ENCODE data around the gene CRK.
"Not testable (repeated sequence)": the region's sequence is repeated elsewhere in the genome, so short reads cannot be mapped to it uniquely, and the experiment has no call there.

CRK gene

DNA sequence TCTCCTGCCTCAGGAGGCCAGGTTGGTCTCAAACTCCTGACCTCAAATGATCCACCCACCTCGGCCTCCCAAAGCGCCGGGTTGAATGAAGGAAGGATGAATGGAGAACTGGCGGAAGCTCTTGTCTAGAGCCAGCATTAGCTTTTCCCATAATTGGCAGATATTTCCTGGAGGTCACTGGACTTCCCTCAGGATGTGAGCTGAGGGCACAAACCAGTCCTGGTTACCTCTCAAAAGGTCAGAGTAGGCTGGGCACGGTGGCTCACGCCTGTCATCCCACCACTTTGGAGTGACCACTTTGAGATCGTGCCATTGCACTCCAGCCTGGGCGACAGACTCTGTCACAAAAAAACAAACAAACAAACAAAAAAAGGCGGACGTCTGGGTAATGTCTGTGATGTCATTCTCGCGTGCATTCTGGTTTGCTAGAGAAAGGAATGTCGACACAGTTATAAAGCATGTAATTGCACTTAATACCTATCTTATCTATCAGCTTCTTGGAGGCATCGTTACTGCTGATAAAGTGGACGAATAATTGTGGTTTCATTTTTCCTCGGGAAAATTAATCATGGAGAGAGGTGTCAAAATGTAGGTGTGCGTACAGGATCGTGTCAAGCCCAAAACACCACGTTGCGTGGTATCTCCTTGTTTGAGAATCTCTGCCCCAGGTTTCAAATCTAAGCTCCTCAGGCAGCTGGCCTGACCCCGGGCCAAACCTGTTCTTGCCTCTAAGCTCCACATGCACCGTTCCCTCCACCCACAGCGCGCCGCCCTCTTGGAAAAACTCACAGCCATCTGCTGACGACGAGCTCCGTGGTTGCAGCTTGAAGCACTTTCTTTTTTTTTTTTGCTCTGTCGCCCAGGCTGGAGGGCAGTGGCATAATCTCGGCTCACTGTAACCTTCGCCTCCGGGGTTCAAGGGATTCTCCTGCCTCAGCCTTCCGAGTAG lies 6.4 kb upstream of the CRK start:
- peak; percentile 21 for DNase-seq

GRCh38 chr17:1461198-1461944 lies 5.3 kb upstream of the CRK start:
- no peak for DNase-seq

DNA sequence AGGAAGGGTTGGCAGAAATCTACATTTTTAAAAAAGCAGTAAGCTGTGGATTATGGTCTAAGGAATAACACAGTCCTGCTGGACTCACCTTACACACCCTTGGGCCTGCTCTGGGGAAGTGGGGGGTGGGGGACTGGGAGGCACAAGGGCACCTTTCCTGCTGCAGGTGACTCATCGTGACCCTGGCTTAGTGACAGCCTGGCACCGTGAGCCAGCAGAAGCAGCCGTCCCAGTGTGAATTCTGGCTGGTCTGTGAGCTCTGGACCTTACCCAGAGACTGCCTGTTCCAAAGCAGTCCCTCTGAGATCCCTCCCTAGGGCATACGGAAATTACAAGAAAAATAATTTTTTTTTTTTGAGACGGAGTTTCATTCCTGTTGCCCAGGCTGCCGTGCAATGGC lies 4.2 kb upstream of the CRK start:
- no peak for DNase-seq

- DNase-seq = peak; percentile 15
Observed at GRCh38 chr17:1455291-1455796, 688 bp downstream of the CRK start.

GRCh38 chr17:1454541-1454940 lies 1.5 kb downstream of the CRK start:
- no peak for DNase-seq

GRCh38 chr17:1453694-1454093 lies 2.3 kb downstream of the CRK start:
- not testable (repeated sequence) for DNase-seq

- no peak for DNase-seq
Observed at GRCh38 chr17:1452836-1453235, 3.2 kb downstream of the CRK start.

DNA sequence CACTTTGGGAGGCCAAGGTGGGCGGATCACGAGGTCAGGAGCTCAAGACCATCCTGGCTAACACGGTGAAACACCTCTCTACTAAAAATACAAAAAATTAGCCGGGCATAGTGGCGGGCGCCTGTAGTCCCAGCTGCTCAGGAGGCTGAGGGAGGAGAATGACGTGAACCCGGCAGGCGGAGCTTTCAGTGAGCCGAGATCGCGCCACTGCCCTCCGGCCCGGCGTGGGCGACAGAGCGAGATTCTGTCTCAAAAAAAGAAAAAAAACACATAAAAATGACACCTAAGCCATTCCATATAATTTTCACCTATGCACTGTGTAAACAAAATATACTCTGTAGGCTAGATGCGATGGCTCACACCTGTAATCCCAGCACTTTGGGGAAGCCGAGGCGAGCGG lies 5.8 kb downstream of the CRK start:
- not testable (repeated sequence) for DNase-seq

DNA sequence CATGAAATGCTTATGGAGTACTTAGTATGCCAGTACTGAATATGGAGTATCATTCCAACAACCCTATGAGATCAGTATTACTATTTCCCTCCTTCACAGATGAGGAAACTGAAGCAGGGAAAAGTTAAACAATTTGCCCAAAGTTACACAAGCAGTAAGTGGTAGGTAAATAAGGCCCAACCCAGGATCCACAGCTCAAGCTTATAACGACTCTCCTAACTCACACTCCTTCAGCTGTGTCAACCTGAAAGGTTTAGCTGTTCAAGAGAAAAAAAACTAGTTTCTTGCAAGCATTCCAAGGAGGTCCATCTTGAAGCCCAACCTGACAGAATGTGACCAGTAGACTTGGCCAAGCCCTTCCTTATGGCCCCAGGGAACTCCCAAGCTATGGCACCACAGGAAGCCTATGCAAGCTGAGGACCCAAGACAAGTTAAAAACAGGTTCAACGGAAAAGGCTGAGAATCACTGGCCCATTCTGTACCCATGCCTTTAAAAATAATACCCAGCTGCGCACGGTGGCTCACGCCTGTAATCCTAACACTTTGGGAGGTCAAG lies 6.5 kb downstream of the CRK start:
- DNase-seq = no peak

GRCh38 chr17:1447052-1447451 lies 9.0 kb downstream of the CRK start:
- no peak for DNase-seq

- no peak for DNase-seq
Observed at GRCh38 chr17:1446201-1446600, 9.8 kb downstream of the CRK start.

DNA sequence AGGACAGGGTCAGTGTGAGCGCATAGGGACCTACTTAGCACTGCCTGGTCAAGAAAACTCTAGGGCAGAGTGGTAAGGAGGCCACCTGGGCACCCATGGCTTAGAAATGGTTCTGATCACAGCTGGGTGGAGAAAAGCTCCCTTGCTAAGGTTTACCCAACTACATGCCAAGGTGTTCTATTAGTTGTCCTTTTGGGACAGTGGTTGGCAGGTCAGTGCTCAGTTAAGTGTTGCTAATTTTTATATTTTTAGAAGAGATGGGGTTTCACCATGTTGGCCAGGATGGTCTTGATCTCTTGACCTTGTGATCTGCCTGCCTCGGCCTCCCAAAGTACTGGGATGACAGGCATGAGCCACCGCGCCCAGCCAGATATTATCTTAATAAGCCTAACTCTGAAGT lies 10.3 kb downstream of the CRK start:
- not testable (repeated sequence) for DNase-seq

DNA sequence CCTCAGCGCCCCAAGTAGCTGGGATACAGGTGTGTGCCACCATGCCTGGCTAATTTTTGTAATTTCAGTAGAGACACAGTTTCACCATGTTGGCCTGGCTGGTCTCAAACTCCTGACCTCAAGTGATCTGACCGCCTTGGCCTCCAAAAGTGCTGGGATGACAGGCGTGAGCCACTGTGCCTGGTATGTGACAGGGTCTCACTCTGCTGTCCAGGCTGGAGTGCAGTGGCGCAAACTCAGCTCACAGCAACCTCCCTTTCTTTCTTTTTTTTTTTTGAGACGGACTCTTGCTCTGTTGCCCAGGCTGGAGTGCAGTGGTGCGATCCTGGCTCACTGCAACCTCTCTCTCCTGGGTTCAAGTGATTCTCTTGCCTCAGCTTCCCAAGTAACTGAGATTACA lies 13.3 kb downstream of the CRK start:
- DNase-seq = not testable (repeated sequence)

DNA sequence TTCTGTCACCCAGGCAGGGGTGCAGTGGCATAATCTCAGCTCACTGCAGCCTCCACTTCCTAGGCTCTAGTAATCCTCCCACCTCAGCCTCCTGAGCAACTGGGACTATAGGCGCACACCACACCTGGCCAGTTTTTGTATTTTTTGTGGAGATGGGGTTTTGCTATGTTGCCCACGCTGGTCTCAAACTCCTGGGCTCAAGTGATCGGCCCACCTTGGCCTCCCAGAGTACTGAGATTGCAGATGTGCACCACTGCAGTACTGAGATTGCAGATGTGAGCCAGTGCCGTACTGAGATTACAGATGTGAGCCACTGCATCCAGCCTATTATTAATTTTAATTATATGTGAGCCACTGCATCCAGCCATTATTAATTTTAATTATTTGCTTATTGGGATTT lies 13.8 kb downstream of the CRK start:
- no peak for DNase-seq

GRCh38 chr17:1440921-1441320 lies 15.1 kb downstream of the CRK start:
- no peak for DNase-seq

DNA sequence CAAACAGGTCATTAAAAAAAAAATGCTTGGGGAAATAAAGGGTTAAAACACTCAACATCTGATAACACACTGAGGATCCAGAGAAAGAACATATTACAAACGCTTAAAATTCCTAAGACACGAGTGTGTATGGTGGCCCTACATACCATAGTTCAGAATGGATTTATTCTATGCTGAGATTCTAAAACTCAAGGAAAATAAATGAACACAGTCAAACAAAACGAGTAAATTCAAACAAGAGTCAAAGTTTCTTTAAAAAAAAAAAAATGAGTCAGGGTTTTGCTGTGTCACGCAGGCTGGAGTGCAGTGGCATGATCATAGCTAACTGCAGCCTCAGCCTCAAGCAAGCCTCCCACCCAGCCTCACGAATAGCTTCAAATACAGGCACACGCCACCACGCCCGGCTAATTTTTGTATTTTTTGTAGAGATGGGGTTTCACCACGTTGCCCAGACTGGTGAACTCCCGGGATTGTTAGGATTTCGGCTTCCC lies 17.4 kb downstream of the CRK start:
- DNase-seq = no peak

GRCh38 chr17:1435326-1435725 lies 20.7 kb downstream of the CRK start:
- DNase-seq = no peak

DNA sequence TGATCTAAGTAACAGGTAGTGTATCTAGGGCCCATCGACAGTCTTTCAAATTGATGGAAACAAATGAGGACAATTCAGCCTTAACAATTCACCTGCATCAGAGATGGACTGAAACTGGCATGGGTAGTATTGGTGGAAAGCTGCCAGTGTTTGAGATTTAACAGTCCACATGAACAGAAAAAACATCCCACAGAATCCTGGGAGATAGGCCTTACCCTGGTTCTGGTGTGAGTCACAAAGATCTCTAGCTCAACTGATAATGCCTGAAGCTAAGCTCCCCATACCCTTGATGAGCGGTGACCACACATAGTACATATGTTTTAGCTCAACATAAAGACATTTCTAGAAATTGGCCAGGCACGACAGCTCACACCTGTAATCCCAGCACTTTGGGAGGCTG lies 21.9 kb downstream of the CRK start:
- DNase-seq = no peak

DNA sequence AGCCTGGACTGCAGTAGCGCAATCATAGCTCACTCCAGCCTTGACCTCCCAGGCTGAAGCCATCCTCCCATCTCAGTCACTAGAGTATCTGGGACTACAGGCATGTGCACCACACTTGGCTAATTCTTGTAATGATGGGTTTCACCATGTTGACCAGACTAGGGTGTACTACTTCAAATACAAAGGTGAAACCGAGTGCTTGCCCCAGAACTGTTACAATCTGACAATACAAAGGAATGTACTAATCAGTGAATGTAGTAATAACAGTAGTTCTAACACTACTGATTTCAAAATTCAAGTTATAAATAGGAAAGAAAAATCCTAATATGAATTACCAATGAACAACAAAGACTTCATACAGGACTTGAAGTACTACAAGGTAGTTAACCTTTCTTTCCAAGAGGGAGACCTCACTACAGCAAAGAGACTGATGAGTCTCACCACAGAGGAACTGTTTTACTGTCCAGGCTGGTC lies 24.4 kb downstream of the CRK start:
- DNase-seq = no peak

DNA sequence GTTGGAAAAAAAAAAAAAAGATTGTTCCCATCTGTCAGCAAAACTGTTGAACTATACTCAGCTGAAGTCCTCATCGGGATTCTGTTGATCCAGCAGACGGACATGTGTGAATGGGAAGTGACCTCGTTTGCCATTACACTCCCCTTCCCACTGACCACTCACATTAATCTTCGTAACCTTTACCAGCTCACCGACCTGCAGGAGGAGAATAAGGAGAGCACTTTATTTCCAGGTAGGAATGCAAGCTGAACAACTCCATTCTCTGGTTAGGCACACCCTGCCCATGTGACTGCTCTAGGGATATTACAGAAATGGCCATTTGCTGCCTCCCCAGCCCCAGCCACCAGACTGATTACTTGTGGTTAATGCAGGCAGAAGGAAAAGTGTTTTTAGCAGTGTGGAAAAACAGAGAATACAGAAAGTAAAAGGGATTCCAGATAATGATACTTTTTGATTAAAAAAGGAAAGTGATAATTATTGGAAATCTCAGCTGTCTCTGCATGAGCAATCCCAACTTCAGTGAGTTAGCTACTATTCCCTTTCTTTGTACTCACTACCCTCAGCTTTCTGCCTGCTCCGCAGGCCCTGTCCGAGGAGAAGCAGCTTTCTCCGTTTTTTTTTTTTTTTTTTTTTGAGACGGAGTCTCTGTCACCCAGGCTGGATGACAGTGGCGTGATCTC lies 32.4 kb downstream of the CRK start:
- DNase-seq = no peak

GRCh38 chr17:1422885-1423284 lies 33.1 kb downstream of the CRK start:
- DNase-seq = no peak

GRCh38 chr17:1421470-1421869 lies 34.6 kb downstream of the CRK start:
- no peak for DNase-seq

- no peak for DNase-seq
Observed at GRCh38 chr17:1420981-1421380, 35.1 kb downstream of the CRK start.

All from NCI-H510A (cell line).